ENCODE results near the gene TECPR2.

Gene TECPR2

DNA sequence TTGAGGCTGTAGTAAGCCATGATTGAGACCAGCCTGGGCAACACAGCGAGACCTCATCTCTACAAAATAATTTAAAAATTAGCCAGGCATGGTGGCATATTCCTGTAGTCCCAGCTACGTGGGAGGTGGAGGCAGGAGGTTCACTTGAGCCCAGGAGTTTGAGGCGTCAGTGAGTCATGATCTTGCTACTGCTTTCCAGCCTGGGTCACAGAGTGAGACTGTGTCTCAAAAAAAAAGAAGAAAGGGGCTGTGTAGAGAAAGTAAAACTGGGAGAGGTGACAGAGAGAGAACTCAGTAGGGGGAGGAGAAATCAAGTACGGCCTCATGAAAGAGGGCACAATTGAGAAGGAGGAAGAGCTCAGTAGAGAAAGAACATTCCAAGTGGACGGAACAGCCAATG is 12.4 kb downstream of the TECPR2 start:
- no peak for DNase-seq

GRCh38 chr14:102377696-102378095 is 15.0 kb downstream of the TECPR2 start:
- no peak for DNase-seq

- DNase-seq = no peak
These were observed 16.1 kb downstream of the TECPR2 start for GRCh38 chr14:102378830-102379229.

DNA sequence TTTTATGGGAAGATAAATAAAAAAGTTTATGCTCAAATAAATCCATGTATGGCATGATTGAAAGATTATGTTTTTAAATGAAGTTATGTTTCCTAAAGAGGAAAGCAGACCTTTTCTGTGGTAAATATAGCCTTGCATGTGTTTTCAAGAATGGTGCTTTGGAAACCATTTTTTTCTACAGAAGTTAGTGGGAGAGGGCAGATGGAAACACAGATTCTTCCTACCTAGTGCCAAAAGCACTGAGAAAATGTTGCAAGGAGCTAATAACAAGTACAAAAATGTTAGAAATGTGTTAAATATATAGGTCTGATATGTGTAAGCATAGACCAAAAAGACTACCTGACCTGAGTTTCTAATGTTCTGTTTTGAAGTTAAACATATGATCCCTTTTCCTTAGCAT is 24.3 kb downstream of the TECPR2 start:
- DNase-seq = no peak

DNA sequence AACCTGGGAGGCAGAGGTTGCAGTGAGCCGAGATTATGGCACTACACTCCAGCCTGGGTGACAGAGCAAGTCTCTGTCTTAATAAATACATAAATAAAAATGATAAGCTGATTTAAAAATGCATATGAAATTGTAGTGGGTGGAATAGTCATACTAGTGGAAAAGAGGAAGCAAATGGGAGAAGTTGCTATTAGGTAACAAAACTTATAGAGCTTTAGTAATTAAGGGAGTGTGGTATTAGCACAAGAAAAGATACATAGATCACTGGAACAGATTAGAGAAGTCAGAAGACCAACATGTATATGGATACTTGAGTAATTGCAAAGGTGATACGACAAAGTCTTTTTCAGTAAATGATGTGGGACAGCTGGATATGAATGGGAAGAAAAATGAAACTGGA is 26.5 kb downstream of the TECPR2 start:
- DNase-seq = no peak

DNA sequence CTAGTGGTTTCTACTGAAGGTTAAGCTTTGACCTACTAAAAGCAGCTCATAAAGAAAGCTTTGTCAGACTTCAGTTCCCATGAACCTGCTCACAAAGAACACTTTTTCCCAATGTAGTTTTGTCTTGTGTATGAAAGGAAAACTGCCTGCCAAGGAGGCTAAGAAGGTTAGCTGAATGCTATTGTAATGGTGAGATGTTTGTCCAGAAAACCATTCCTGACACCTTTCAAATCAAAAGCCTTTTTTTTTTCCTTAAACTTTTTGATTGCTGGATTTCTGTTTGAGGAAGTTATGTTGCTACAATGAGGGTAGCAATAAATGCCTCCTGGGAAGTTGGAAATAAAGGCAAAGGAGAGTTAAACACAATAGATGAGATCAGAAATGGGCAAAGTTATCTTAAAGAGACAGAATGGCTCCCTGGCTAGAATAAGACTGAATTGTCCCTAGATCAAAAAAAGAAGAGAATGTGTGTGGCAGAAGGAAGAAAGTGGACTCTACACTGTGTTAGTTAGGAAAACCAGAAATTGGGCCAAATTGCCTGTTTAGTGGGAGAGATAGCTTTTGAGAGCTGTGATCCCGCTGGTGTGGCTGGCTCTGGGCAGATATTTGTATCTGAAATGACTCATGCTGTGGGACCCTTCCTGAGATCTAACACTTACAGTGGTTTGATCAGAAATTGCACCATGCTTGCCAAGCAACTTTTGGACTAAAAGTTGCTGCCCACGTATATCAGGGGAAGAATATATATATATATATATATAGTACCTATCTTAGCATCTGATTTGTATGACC is 27.5 kb downstream of the TECPR2 start:
- no peak for DNase-seq

DNA sequence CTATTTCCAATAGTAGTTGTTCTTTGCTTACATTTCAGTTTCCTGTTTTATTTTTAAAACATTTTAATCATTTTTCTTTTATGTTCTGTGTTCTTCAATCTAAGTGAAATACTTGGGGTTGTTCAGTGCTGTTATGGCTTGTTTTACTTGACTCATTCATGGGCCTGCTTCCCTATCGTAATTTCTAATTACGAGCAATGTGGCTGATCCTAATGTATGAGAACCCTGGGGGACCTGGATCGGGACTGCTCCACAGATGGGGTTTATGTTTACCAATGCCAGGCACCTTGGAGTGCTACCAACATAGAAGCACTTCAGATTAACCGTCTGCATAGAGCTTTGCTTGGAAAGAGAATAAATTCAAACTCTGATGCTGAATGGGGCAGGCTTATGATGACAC is 29.8 kb downstream of the TECPR2 start:
- DNase-seq = no peak

GRCh38 chr14:102394717-102395375 is 32.1 kb downstream of the TECPR2 start:
- DNase-seq = no peak

- DNase-seq = no peak
These were observed 33.8 kb downstream of the TECPR2 start for GRCh38 chr14:102396521-102396920.

GRCh38 chr14:102403028-102403427 is 40.3 kb downstream of the TECPR2 start:
- DNase-seq = no peak

GRCh38 chr14:102407258-102407657 is 44.5 kb downstream of the TECPR2 start:
- DNase-seq = no peak

- no peak for DNase-seq
These were observed 46.0 kb downstream of the TECPR2 start for GRCh38 chr14:102408724-102409123.

DNA sequence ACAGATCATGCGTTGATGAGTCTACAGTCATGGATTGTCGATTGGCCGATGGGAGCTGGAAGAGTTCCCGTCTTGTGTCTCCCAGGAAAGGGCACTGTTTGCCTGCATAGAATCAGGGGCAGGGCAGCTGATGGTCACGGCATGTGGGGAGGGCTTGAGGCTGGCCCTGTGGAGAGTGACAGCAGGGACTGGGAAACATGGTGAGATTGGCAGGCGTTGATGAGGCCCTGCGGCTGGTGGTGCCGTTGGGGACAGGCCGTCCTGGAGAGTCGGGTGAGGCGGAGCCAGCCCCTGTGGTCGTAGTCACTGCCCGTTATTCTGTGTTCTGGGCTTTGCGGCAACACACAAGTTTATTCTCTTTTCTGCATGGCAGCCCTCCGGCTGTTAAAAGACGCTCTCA is 52.9 kb downstream of the TECPR2 start:
- no peak for DNase-seq

- DNase-seq = no peak
These were observed 54.3 kb downstream of the TECPR2 start for GRCh38 chr14:102417001-102417431.

GRCh38 chr14:102417646-102418045 is 54.9 kb downstream of the TECPR2 start:
- no peak for DNase-seq

DNA sequence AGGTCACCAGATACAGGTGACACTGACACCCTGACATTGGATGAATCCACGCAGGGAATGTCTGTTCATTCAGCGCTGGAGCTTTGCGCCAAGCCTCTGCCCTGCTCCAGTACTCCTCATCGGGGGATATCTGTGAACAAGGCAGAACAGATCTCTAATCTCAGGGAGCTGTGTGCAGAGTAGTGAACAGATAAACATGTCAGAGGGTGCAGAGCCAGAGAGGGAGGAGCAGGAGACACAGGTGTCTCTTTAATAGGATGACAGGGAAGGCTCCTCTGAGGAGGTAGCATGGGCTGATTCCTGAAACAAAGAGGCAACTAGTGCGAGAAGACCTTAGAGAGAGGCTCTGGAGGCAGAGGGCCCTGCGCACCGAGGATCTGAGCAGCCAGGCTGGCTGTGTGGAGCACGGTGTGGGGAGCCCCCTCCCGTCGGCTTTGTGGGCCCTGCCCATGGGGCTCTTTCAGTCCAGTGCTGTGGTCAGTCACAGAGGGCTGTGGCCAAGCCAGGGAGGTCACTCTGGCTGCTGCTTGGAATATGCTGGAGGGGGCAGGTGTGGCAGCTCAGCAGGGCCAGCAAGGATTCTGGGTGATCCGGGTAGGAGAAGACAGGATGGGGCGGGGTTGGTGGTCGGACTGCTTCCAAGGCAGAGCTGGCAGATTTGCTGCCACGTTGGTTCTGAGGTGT is 55.6 kb downstream of the TECPR2 start:
- no peak for DNase-seq

GRCh38 chr14:102418853-102419240 is 56.1 kb downstream of the TECPR2 start:
- DNase-seq = no peak

DNA sequence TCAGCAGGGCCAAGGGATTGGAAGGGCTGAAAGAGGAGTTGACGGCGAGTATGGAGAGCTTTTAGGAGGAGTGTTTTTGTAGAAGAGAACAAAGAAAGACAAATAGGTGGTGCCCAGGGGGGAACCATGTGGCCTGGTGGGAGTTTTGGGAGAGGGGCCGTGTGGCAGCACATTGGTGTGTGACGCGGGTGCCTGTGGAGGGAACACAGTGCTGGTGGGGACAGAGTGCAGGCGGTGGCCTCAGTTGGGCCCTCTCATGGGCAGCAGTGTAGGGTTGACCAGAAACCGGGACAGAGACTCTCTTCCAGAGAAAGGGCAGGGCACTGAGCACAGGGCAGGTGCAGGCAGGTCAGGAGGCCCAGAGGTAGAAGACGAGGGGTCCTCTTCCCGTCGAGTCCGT is 56.5 kb downstream of the TECPR2 start:
- no peak for DNase-seq

DNA sequence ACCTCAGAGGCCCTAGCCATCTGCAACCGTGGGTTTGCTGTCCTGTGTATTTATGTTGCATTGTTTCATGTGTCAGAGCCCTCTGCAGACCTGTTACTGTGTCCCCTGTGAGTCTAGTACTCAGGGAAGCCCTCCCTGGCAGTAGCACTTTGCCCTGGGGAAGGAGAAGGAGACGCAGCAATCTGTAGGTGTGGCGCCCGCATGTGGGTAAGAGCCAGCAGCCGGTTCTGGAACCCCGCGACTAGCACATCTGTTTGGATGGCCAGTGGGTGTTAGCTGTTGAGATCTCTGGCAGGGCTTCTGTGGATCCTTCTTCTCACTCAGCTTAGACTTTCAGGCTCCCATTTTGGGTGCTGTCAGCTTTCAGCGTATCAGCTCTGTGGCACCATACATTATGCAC is 57.0 kb downstream of the TECPR2 start:
- no peak for DNase-seq

DNA sequence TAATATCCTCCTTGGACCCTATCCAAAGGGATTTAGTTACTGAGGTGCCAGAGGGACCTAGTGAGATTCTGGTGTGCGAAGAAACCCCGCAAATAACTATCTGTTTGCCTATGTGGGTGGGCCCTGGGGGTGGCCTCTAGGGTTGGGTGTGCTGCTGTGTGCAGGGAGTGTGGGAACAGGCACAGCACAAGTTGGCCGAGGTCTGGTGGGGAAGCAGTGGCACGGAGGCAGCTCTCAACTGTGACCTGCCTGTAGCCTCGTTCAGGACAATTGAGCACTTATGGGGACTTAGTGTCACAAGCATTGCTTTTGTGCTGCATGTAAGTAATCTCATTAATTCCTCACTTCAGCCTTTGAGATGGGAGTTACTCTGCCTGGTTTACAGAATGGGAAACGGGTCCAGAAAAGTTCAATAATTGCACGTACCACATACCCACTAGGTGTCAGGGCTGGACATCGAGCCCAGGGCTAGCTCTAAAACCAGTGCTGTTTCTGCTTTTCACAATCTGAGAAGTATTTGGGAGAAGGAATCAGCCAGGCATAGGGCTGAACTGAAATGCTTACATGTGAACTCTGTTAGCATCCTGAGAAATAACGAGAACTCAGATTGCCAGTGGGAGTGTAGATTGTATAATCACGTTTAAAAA is 58.8 kb downstream of the TECPR2 start:
- DNase-seq = no peak

DNA sequence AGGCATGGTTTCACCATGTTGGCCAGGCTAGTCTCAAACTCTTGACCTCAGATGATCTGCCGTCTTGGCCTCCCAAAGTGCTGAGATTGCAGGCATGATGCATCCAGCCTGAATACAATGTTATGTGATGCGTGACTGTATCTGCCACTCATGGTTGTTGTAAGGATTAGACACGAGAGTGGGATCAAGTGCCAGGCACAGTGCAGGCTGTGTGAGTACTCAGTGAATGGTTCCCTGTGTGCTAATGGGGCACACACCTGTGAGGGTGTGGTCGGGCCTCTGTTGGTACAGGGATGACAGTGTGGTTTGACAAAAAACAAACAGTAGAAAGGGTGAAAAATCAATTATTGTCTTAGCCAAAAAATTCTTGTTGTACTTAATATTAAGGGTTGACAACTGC is 61.8 kb downstream of the TECPR2 start:
- no peak for DNase-seq

- DNase-seq = no peak
These were observed 62.2 kb downstream of the TECPR2 start for GRCh38 chr14:102424923-102425322.

GRCh38 chr14:102426796-102427195 is 64.1 kb downstream of the TECPR2 start:
- DNase-seq = no peak

DNA sequence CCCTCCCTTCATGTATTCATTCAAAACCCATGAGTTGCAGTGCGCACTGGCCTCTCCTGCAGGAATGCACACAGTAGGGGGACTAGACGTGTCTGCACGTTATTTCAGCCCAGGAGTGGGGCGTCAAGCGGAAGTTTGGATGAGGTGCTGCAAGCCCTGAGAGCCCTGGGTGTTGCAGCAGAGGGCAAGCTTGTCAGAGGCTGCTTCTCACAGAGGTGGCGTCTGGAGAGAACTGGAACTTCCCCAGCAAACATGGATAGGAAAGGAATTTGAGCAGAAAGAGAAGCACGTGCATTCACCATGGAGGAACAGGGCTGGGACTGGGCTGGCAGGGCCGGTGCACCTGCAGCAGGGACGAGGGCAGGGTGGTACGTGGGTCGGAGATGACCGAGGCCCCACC is 64.9 kb downstream of the TECPR2 start:
- no peak for DNase-seq

All from stimulated activated naive CD4-positive, alpha-beta T cell treated with Interleukin-2 at 50 U/mL for 16 hours (primary cell).